LNCAP (cell line): ENCODE results near the gene ZNF74.

Experiments used
- CTCF ChIP-seq: fragments of 450-650 bp; IDR thresholded peaks from 2 replicates; pipeline ENCODE4 v1.5.1; 2017; ENCODE audit warnings: mild to moderate bottlenecking

Gene ZNF74

GRCh38 chr22:20386336-20386735 is 7.6 kb upstream of the ZNF74 start:
- no peak for TF ChIP-seq CTCF

GRCh38 chr22:20386972-20387371 is 7.0 kb upstream of the ZNF74 start:
- TF ChIP-seq CTCF: no peak

GRCh38 chr22:20388200-20388599 is 5.8 kb upstream of the ZNF74 start:
- no peak for TF ChIP-seq CTCF

- no peak for TF ChIP-seq CTCF
Observed at GRCh38 chr22:20389288-20389687, 4.7 kb upstream of the ZNF74 start.

GRCh38 chr22:20390394-20390907 is 3.5 kb upstream of the ZNF74 start:
- TF ChIP-seq CTCF: no peak

- TF ChIP-seq CTCF: no peak
Observed at GRCh38 chr22:20391222-20391621, 2.7 kb upstream of the ZNF74 start.

GRCh38 chr22:20392983-20393704 is 807 bp upstream of the ZNF74 start:
- no peak for TF ChIP-seq CTCF
